Endodermal cell (in vitro differentiated cells): ENCODE measurements around the gene PCF11. TPM values are rescaled to one million over a fixed set of nuclear protein-coding genes. Genes with fewer than 3 reads are reported as not detected.

Experiments
- DNase-seq: peaks from one replicate; pipeline ENCODE4 v3.0.0-alpha.2; 2017
- H3K27ac ChIP-seq: 2 replicates; pipeline ENCODE4 v1.5.1; 2013; ENCODE audit warnings: mild to moderate bottlenecking, low read depth, low read length, moderate library complexity
- H3K27me3 ChIP-seq: 2 replicates; pipeline ENCODE4 v1.6.1; 2013; ENCODE audit warnings: mild to moderate bottlenecking, low read length, moderate library complexity; ENCODE audit not compliant: insufficient read depth, control insufficient read depth, poor library complexity, severe bottlenecking
- H3K36me3 ChIP-seq: 2 replicates; pipeline ENCODE4 v1.7.0; 2013; ENCODE audit warnings: mild to moderate bottlenecking, low read length, moderate library complexity; ENCODE audit not compliant: control insufficient read depth, insufficient read depth
- H3K4me1 ChIP-seq: one replicate; pipeline ENCODE4 v1.7.0; 2013; ENCODE audit warnings: low read length; ENCODE audit not compliant: control insufficient read depth, insufficient read depth
- H3K4me3 ChIP-seq: 2 replicates; pipeline ENCODE4 v1.5.1; 2013; ENCODE audit warnings: mild to moderate bottlenecking, low read length, moderate library complexity
- H3K9ac ChIP-seq: 2 replicates; pipeline ENCODE4 v1.6.1; 2013; ENCODE audit warnings: mild to moderate bottlenecking, low read length, moderate library complexity; ENCODE audit not compliant: poor library complexity, severe bottlenecking; ENCODE audit errors: extremely low read depth
- H3K9me3 ChIP-seq: 2 replicates; pipeline ENCODE4 v1.6.1; 2013; ENCODE audit warnings: mild to moderate bottlenecking, low read length, moderate library complexity; ENCODE audit not compliant: control insufficient read depth
- H3K27ac Mint-ChIP-seq: 2 replicates; pipeline ENCODE4 v1.8.0; 2020; ENCODE audit warnings: mixed read lengths
- H3K27me3 Mint-ChIP-seq: 2 replicates; pipeline ENCODE4 v1.8.0; 2021; ENCODE audit warnings: mild to moderate bottlenecking, mixed read lengths; ENCODE audit not compliant: insufficient read depth
- H3K36me3 Mint-ChIP-seq: 2 replicates; pipeline ENCODE4 v1.8.0; 2020; ENCODE audit warnings: low read depth, mixed read lengths
- H3K4me1 Mint-ChIP-seq: 2 replicates; pipeline ENCODE4 v1.8.0; 2020; ENCODE audit warnings: mixed read lengths
- H3K4me3 Mint-ChIP-seq: 2 replicates; pipeline ENCODE4 v1.8.0; 2020; ENCODE audit warnings: mild to moderate bottlenecking, moderate library complexity, mixed read lengths
- H3K9me3 Mint-ChIP-seq: 2 replicates; pipeline ENCODE4 v1.8.0; 2020; ENCODE audit warnings: mild to moderate bottlenecking, mixed read lengths
- WGBS, 2 experiments: methylation state at CpG; one replicate each; pipeline versions ENCODE4 v1.1.5 to v1.1.7; 2013; ENCODE audit warnings: missing lambda C conversion rate in 2 of 2, mixed read lengths in 1 of 2; ENCODE audit not compliant: insufficient coverage in 1 of 2, insufficient read length in 1 of 2; 5-methylcytosine and 5-hydroxymethylcytosine counted together
- total RNA-seq, 2 donors: library from RNA; stranded (reverse); fragmentation: NEBNext Ultra II Directional in 1 of 2; extraction: Animal tissue kit (Norgen Biotek cat#: 25700) in 1 of 2; gene quantifications; 2 replicates in 1 of 2; 3 replicates in 1 of 2; pipeline ENCODE4 v1.2.1, GENCODE V29; 2021
- TF ChIP-seq, protein P1 (sequence below): fragments of 200-600 bp; sonication (generic); conservative IDR thresholded peaks from 2 replicates; pipeline ENCODE4 v1.5.0; 2021; ENCODE audit warnings: antibody characterized with exemption, mild to moderate bottlenecking

PCF11 gene
- total RNA-seq, 2 donors from 2014 or later = 52.7 to 67.7 TPM

DNA sequence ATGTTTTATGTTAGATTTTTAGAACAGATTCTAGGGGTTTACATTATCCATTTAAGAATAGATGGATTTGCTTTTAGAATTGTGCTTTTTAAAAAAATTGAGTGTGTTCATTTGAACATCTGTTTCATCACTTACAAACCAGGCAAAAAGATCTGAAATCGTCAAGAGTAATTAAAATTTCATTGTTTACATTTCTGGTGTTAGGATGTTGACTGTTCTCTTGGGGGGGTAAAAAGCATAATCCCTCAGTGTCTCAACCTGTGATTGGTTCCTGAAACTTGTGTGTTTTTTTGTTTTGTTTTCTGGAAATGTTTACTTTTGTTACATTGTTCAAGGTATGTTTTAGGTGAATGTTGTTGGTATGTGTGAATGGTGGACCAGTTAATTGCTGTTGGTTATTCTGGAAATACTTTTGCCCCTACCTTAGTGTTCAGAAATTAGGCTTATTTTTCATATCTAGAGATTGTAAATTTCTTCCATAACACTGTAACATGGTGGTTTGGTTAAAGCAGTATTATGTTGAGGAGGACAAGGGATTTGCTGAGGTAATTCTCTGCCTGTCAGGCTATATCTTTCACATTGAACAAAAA is 4.8 kb downstream of the PCF11 start:
- peak overlapping the region; percentile 98 for H3K4me3 ChIP-seq
- H3K4me3 Mint-ChIP-seq = peak overlapping the region; percentile 100
- peaks cover 48% of the 10 kb centered on the region for H3K36me3 Mint-ChIP-seq
- no peaks in the 10 kb centered on the region for H3K27me3 ChIP-seq
- TF ChIP-seq, protein P1, sequence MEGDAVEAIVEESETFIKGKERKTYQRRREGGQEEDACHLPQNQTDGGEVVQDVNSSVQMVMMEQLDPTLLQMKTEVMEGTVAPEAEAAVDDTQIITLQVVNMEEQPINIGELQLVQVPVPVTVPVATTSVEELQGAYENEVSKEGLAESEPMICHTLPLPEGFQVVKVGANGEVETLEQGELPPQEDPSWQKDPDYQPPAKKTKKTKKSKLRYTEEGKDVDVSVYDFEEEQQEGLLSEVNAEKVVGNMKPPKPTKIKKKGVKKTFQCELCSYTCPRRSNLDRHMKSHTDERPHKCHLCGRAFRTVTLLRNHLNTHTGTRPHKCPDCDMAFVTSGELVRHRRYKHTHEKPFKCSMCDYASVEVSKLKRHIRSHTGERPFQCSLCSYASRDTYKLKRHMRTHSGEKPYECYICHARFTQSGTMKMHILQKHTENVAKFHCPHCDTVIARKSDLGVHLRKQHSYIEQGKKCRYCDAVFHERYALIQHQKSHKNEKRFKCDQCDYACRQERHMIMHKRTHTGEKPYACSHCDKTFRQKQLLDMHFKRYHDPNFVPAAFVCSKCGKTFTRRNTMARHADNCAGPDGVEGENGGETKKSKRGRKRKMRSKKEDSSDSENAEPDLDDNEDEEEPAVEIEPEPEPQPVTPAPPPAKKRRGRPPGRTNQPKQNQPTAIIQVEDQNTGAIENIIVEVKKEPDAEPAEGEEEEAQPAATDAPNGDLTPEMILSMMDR = no peak
- WGBS, 2 experiments = 100% methylated on average over 1 of the region's 1 CpG; no CpG with 5 or more reads in 1 of the 2 experiments
- H3K27me3 Mint-ChIP-seq = peaks cover 2% of the 10 kb centered on the region
- H3K36me3 ChIP-seq = peaks cover 75% of the 10 kb centered on the region
- no peak overlapping the region for H3K9ac ChIP-seq
- DNase-seq = no peak
- H3K9me3 ChIP-seq = peaks cover 13% of the 10 kb centered on the region
- no peak overlapping the region for H3K27ac Mint-ChIP-seq
- peaks cover 7% of the 10 kb centered on the region for H3K4me1 ChIP-seq
- no peak overlapping the region for H3K27ac ChIP-seq
- H3K9me3 Mint-ChIP-seq = no peaks in the 10 kb centered on the region
- H3K4me1 Mint-ChIP-seq = peaks cover 34% of the 10 kb centered on the region

GRCh38 chr11:83162377-83162776 is 5.4 kb downstream of the PCF11 start:
- H3K36me3 ChIP-seq = peaks cover 81% of the 10 kb centered on the region
- Mint-ChIP-seq H3K4me1 (peaks cover 34% of the 10 kb centered on the region), H3K9me3 (no peaks in the 10 kb centered on the region), H3K4me3 (no peak overlapping the region), H3K36me3 (peaks cover 51% of the 10 kb centered on the region), H3K27ac (no peak overlapping the region), H3K27me3 (no peaks in the 10 kb centered on the region)
- no peak for DNase-seq
- H3K4me1 ChIP-seq = peaks cover 7% of the 10 kb centered on the region
- H3K27ac ChIP-seq = no peak overlapping the region
- WGBS, 2 experiments = 91% methylated on average over 2 of the region's 2 CpGs; no CpG with 5 or more reads in 1 of the 2 experiments
- H3K27me3 ChIP-seq = no peaks in the 10 kb centered on the region
- no peak overlapping the region for H3K9ac ChIP-seq
- H3K9me3 ChIP-seq = peaks cover 13% of the 10 kb centered on the region
- H3K4me3 ChIP-seq = no peak overlapping the region
- TF ChIP-seq, protein P1 = no peak

DNA sequence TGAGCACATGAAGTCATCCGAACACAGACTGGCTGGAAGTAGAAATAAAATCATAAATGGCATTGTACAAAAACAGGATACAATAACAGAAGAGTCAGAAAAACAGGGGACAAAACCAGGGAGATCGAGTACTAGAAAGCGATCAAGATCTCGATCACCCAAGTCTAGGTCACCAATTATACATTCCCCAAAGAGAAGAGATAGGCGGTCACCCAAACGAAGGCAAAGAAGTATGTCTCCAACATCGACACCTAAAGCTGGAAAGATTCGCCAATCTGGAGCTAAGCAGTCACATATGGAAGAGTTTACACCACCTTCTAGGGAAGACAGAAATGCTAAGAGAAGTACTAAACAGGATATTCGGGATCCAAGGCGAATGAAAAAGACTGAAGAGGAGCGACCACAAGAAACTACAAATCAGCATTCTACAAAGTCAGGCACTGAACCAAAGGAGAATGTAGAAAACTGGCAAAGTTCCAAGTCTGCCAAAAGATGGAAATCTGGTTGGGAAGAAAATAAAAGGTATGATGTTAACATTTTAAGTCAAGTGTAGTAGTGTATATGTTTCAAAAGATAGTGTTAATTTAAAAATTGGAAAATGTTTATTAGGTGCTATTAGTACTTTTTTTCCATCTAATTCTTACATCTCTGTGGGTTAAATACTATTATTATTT is 9.4 kb downstream of the PCF11 start:
- Histone ChIP-seq H3K27ac (no peak overlapping the region), H3K4me1 (no peaks in the 10 kb centered on the region), H3K9ac (no peak overlapping the region), H3K4me3 (no peak overlapping the region), H3K9me3 (peaks cover 17% of the 10 kb centered on the region), H3K27me3 (no peaks in the 10 kb centered on the region), H3K36me3 (peaks cover 95% of the 10 kb centered on the region)
- Mint-ChIP-seq H3K36me3 (peaks cover 69% of the 10 kb centered on the region), H3K27me3 (no peaks in the 10 kb centered on the region), H3K4me1 (peaks cover 23% of the 10 kb centered on the region), H3K4me3 (no peak overlapping the region), H3K27ac (no peak overlapping the region), H3K9me3 (no peaks in the 10 kb centered on the region)
- 94 to 99% methylated on average over 9 to 11 of the region's 11 CpGs for WGBS, 2 experiments
- DNase-seq = no peak
- TF ChIP-seq, protein P1 = no peak
